Activated CD8-positive, alpha-beta T cell treated with anti-CD3 and anti-CD28 coated beads for 36 hours (primary cell): ENCODE results near the gene NPC1. TPM values are rescaled to one million over a fixed set of nuclear protein-coding genes. Genes with fewer than 3 reads are reported as not detected.

Source experiments
- ATAC-seq: fragments of 200-7000 bp; cut with Tn5 transposase; one replicate; pipeline ENCODE4 v1.10.0; 2021; ENCODE audit warnings: mild to moderate bottlenecking, moderate library complexity
- CTCF ChIA-PET: fragments of 350-600 bp; sonication (Branson Sonifier 250); formaldehyde crosslinking; loops from one replicate; lab custom pipeline; 2021; ENCODE audit warnings: antibody characterized with exemption; lab: Charles Lee
- POLR2A ChIA-PET: fragments of 350-600 bp; sonication (Branson Sonifier 250); formaldehyde crosslinking; loops from one replicate; lab custom pipeline; 2021; ENCODE audit warnings: antibody characterized with exemption; lab: Charles Lee
- DNase-seq: peaks from one replicate; pipeline ENCODE4 v3.0.0-alpha.2; 2020
- H3K27ac Mint-ChIP-seq: one replicate; pipeline ENCODE4 v1.8.0; 2021; ENCODE audit warnings: mild to moderate bottlenecking, mixed read lengths
- H3K27me3 Mint-ChIP-seq: one replicate; pipeline ENCODE4 v1.8.0; 2021; ENCODE audit warnings: mixed read lengths
- H3K36me3 Mint-ChIP-seq: one replicate; pipeline ENCODE4 v1.8.0; 2021; ENCODE audit warnings: low read depth, mixed read lengths
- H3K4me1 Mint-ChIP-seq: one replicate; pipeline ENCODE4 v1.8.0; 2021; ENCODE audit warnings: low read depth, mixed read lengths
- H3K4me3 Mint-ChIP-seq: one replicate; pipeline ENCODE4 v1.8.0; 2021; ENCODE audit warnings: mild to moderate bottlenecking, moderate library complexity, mixed read lengths
- H3K9me3 Mint-ChIP-seq: one replicate; pipeline ENCODE4 v1.8.0; 2021; ENCODE audit warnings: mixed read lengths
- CTCF ChIP-seq: fragments of 200-600 bp; IDR thresholded peaks from one replicate; pipeline ENCODE4 v1.8.0; 2022; ENCODE audit warnings: antibody characterized with exemption, mild to moderate bottlenecking
- intact Hi-C: fragments of 100-400 bp; cut with micrococcal nuclease; formaldehyde crosslinking; loops from one replicate; pipeline ENCODE4 v1.10.0; 2022
- total RNA-seq, 2 experiments: library from RNA; stranded (reverse); gene quantifications; one replicate each; pipeline ENCODE4 v1.2.3, GENCODE V29; 2021

Gene NPC1
- total RNA-seq, 2 experiments from 2014 or later = 21.5 to 22.9 TPM

DNA sequence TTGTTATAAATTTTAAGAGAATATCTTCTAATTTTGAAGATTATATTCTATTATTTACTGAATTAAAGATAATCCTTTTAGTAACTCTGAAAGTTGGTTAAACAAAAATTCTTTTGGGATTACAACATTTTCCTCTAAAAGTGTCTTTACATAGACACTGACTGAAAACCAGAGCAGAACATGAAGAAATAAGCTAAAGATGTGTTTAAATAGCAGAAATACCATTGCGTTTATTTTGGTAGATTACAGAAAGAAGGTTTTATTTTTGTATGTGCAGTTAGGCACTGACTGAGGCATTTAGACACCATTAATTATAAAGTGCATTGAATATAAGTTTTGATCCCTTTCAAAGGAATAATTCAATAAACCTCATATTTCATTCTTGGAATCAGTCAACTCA lies 13.5 kb upstream of the NPC1 start:
- H3K4me3 Mint-ChIP-seq = no peak overlapping the region
- H3K9me3 Mint-ChIP-seq = no peaks in the 10 kb centered on the region
- POLR2A ChIA-PET = no interaction called here
- H3K4me1 Mint-ChIP-seq = peaks cover 2% of the 10 kb centered on the region
- DNase-seq (no peak), ATAC-seq (no peak)
- no peak for TF ChIP-seq CTCF
- intact Hi-C loops = no loop called here
- no peaks in the 10 kb centered on the region for H3K36me3 Mint-ChIP-seq
- CTCF ChIA-PET = interaction anchor here (1.5 to 1.8 kb wide), 2 partner anchors 22 to 103 kb away, joined by 3 to 8 read pairs; no protein-coding TSS in a partner anchor
- H3K27me3 Mint-ChIP-seq = peaks cover 2% of the 10 kb centered on the region
- H3K27ac Mint-ChIP-seq = no peak overlapping the region

GRCh38 chr18:23596183-23596582 lies 9.9 kb upstream of the NPC1 start:
- DNase-seq = no peak
- H3K27ac Mint-ChIP-seq = no peak overlapping the region
- TF ChIP-seq CTCF = no peak

DNA sequence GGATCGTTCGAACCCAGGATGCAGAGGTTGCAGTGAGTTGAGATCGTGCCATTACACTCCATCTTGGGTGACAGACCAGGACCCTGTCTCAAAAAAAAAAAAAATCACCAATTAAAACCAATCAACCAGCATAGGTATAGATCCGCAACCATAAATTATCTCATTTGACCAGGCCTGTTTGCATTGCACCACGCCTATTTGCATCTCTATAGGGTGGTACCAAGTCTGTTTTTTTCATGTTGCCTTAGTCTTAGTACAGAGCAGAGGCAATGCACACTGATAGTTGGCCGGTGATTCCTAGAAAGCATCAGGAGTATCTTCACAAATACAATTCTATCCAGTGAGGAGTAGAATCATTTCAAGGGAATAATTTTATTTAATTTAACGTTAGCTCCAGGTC lies 9.3 kb upstream of the NPC1 start:
- CTCF ChIA-PET = interaction anchor here (0.7 to 1.6 kb wide), 3 partner anchors 26 to 96 kb away, joined by 3 to 6 read pairs (median 3); no protein-coding TSS in a partner anchor
- Mint-ChIP-seq H3K9me3 (no peaks in the 10 kb centered on the region), H3K4me3 (no peak overlapping the region), H3K36me3 (no peaks in the 10 kb centered on the region), H3K27ac (no peak overlapping the region), H3K4me1 (no peaks in the 10 kb centered on the region), H3K27me3 (no peaks in the 10 kb centered on the region)
- no peak for TF ChIP-seq CTCF
- POLR2A ChIA-PET = no interaction called here
- ATAC-seq (no peak), DNase-seq (no peak)
- intact Hi-C loops = no loop called here

More at GRCh38 chr18:23596183-23596582, 9.9 kb upstream of the NPC1 start:
- ChIA-PET POLR2A (no interaction called here), CTCF (interaction anchor here (1.4 to 1.6 kb wide), 2 partner anchors 80 to 97 kb away, joined by 3 to 6 read pairs; no protein-coding TSS in a partner anchor)
- ATAC-seq = no peak
- Mint-ChIP-seq H3K9me3 (no peaks in the 10 kb centered on the region), H3K36me3 (no peaks in the 10 kb centered on the region), H3K4me1 (no peaks in the 10 kb centered on the region), H3K4me3 (no peak overlapping the region), H3K27me3 (no peaks in the 10 kb centered on the region)
- intact Hi-C loops = no loop called here

DNA sequence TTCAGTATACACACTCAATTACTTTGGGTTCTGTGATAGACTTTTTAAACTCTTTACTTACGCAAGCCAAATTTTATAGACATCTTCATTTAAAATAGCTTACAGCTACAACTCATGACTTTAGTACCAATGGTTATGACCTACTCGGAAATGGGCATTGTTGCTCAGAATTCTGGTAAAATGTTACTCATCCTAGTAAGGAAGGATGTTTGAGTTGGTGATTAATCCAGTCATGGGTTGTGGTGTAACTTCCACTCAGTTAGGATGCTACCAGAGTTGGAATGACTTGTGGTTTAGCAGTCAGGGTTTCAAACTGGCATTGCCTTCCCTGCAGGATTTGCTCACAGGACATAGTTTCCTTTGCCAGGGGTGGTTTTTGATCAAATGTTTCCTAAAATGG lies 7.4 kb upstream of the NPC1 start:
- Mint-ChIP-seq H3K27me3 (no peaks in the 10 kb centered on the region), H3K9me3 (no peaks in the 10 kb centered on the region), H3K4me1 (no peaks in the 10 kb centered on the region), H3K4me3 (no peak overlapping the region), H3K36me3 (no peaks in the 10 kb centered on the region), H3K27ac (no peak overlapping the region)
- DNase-seq (no peak), ATAC-seq (no peak)
- ChIA-PET POLR2A (no interaction called here), CTCF (no interaction called here)
- intact Hi-C loops = no loop called here
- no peak for TF ChIP-seq CTCF

DNA sequence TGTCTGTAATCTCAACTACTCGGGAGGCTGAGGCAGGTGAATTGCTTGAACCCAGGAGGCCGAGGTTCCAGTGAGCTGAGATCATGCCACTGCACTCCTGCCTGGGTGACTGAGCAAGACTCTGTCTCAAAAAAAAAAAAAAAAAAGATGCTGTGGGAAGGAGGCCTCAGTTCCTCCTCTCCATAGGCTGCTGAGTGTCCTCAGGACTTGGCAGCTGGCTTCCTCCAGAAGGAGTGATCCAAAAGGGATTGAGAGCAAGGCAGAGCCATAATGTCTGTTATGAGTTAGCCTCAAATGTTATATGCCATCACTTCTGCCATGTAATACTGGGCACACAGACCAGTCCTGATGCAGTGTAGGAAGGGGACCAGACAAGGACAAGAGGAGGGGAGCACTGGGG lies 6.6 kb upstream of the NPC1 start:
- ChIA-PET CTCF (no interaction called here), POLR2A (interaction anchor here (0.6 kb wide), 1 partner anchor 61 kb away, joined by 3 read pairs; no protein-coding TSS in a partner anchor)
- no peaks in the 10 kb centered on the region for H3K4me1 Mint-ChIP-seq
- no peak overlapping the region for H3K27ac Mint-ChIP-seq
- no peaks in the 10 kb centered on the region for H3K36me3 Mint-ChIP-seq
- no peaks in the 10 kb centered on the region for H3K9me3 Mint-ChIP-seq
- no peak for TF ChIP-seq CTCF
- DNase-seq (no peak), ATAC-seq (no peak)
- intact Hi-C loops = no loop called here
- H3K4me3 Mint-ChIP-seq = no peak overlapping the region
- H3K27me3 Mint-ChIP-seq = no peaks in the 10 kb centered on the region
